GM23338 (cell line): Measurements from ENCODE around the gene DNAJC10. TPM values are rescaled to one million over a fixed set of nuclear protein-coding genes. Genes with fewer than 3 reads are reported as not detected.

Experiments
- ATAC-seq: fragments of 200-7000 bp; cut with Tn5 transposase; 3 replicates; pipeline ENCODE4 v1.9.1; 2020
- DNase-seq: peaks from one replicate; pipeline ENCODE4 v3.0.0-alpha.2; 2015; ENCODE audit warnings: low spot score
- H2AFZ ChIP-seq: fragments of 200-600 bp; sonication (generic); 2 replicates; pipeline ENCODE4 v1.8.0; 2016; ENCODE audit warnings: antibody characterized with exemption, mild to moderate bottlenecking, moderate library complexity
- H3F3A ChIP-seq: fragments of 200-600 bp; sonication (generic); replicated peaks from 2 replicates; pipeline ENCODE4 v1.8.0; 2017; ENCODE audit warnings: antibody characterized with exemption, mixed run types, low read depth
- H3K27ac ChIP-seq: fragments of 200-600 bp; sonication (generic); 2 replicates; pipeline ENCODE4 v1.6.1; 2016; ENCODE audit warnings: low read depth
- H3K27me3 ChIP-seq: fragments of 200-600 bp; sonication (generic); 2 replicates; pipeline ENCODE4 v1.8.0; 2016; ENCODE audit warnings: mild to moderate bottlenecking, mixed run types, moderate library complexity; ENCODE audit not compliant: insufficient read depth
- H3K36me3 ChIP-seq: fragments of 200-600 bp; sonication (generic); 2 replicates; pipeline ENCODE4 v1.8.0; 2016; ENCODE audit warnings: mild to moderate bottlenecking; ENCODE audit not compliant: insufficient read depth
- H3K4me1 ChIP-seq: fragments of 200-600 bp; sonication (generic); 2 replicates; pipeline ENCODE4 v1.8.0; 2016; ENCODE audit warnings: mild to moderate bottlenecking, moderate library complexity; ENCODE audit not compliant: insufficient read depth
- H3K4me2 ChIP-seq: fragments of 200-600 bp; sonication (generic); 2 replicates; pipeline ENCODE4 v1.7.1; 2017; ENCODE audit warnings: mixed run types
- H3K4me3 ChIP-seq: fragments of 200-600 bp; sonication (generic); 2 replicates; pipeline ENCODE4 v1.6.1; 2016; ENCODE audit warnings: mixed run types
- H3K79me2 ChIP-seq: fragments of 200-600 bp; sonication (generic); replicated peaks from 2 replicates; pipeline ENCODE4 v1.8.0; 2017; ENCODE audit warnings: mild to moderate bottlenecking; ENCODE audit not compliant: insufficient read depth
- H3K9me2 ChIP-seq: fragments of 200-600 bp; sonication (generic); 2 replicates; pipeline ENCODE4 v1.8.0; 2017; ENCODE audit not compliant: insufficient read depth
- H4K20me1 ChIP-seq: fragments of 200-600 bp; sonication (generic); replicated peaks from 2 replicates; pipeline ENCODE4 v1.8.0; 2017; ENCODE audit warnings: mild to moderate bottlenecking; ENCODE audit not compliant: insufficient read depth
- H3K27ac Mint-ChIP-seq: 2 replicates; pipeline ENCODE4 v1.8.0; 2020; ENCODE audit warnings: inconsistent platforms, mild to moderate bottlenecking, moderate library complexity, mixed read lengths
- H3K27me3 Mint-ChIP-seq: 3 replicates; pipeline ENCODE4 v1.8.0; 2022; ENCODE audit warnings: low read depth, mild to moderate bottlenecking, moderate library complexity, mixed read lengths, inconsistent platforms; ENCODE audit not compliant: insufficient read depth, poor library complexity
- H3K36me3 Mint-ChIP-seq: 3 replicates; pipeline ENCODE4 v1.8.0; 2021; ENCODE audit warnings: low read depth, mild to moderate bottlenecking, inconsistent platforms, moderate library complexity, mixed read lengths
- H3K4me1 Mint-ChIP-seq: 3 replicates; pipeline ENCODE4 v1.8.0; 2020; ENCODE audit warnings: mild to moderate bottlenecking, inconsistent platforms, mixed read lengths
- H3K4me3 Mint-ChIP-seq: 3 replicates; pipeline ENCODE4 v1.8.0; 2021; ENCODE audit warnings: moderate library complexity, mild to moderate bottlenecking, inconsistent platforms, mixed read lengths
- H3K9me3 Mint-ChIP-seq: 3 replicates; pipeline ENCODE4 v1.8.0; 2020; ENCODE audit warnings: moderate library complexity, mild to moderate bottlenecking, inconsistent platforms, mixed read lengths
- CREB1 ChIP-seq: fragments of 250-450 bp; sonication (Bioruptor Pico); IDR thresholded peaks from 2 replicates; pipeline ENCODE4 v1.5.0; 2020; ENCODE audit warnings: low read depth, mild to moderate bottlenecking, moderate library complexity
- CTCF ChIP-seq, 2 experiments: fragments of 200-600 bp in 1 of 2; sonication (generic) in 1 of 2; conservative IDR thresholded peaks; 2 replicates each; pipeline versions ENCODE4 v1.5.1 to v1.6.1; 2016 to 2017; ENCODE audit warnings: antibody characterized with exemption in 2 of 2, low read depth in 2 of 2, mild to moderate bottlenecking in 2 of 2, moderate library complexity in 1 of 2
- EZH2 ChIP-seq: fragments of 200-600 bp; sonication (generic); IDR thresholded peaks from one replicate; pipeline ENCODE4 v1.8.0; 2017; ENCODE audit warnings: antibody characterized with exemption, mild to moderate bottlenecking, low read depth; ENCODE audit not compliant: unreplicated experiment
- NANOG ChIP-seq: IDR thresholded peaks from 2 replicates; pipeline ENCODE4 v1.6.1; 2016; ENCODE audit warnings: antibody characterized with exemption, borderline replicate concordance
- STAT1 ChIP-seq: IDR thresholded peaks from one replicate; pipeline ENCODE4 v1.6.1; 2016; ENCODE audit warnings: antibody characterized with exemption; ENCODE audit not compliant: unreplicated experiment
- ZNF331 ChIP-seq: fragments of 250-450 bp; sonication (Bioruptor Pico); IDR thresholded peaks from 2 replicates; pipeline ENCODE4 v1.5.0; 2020; ENCODE audit warnings: low read depth, mild to moderate bottlenecking, moderate library complexity
- ZNF462 ChIP-seq: fragments of 250-450 bp; sonication (Bioruptor Pico); IDR thresholded peaks from 2 replicates; pipeline ENCODE4 v1.5.0; 2020; ENCODE audit warnings: mild to moderate bottlenecking, moderate library complexity
- polyA plus RNA-seq: library from polyadenylated mRNA; unstranded; fragments of >200 nt; fragmentation: Nextera tagmentation; extraction: Ambion mirVana; gene quantifications from 2 replicates; pipeline ENCODE4 v1.2.1, GENCODE V29; 2016
- total RNA-seq: library from RNA; depleted of rRNA; stranded (reverse); fragments of >200 nt; shearing (Covaris generic); gene quantifications from 2 replicates; pipeline ENCODE4 v1.2.3, GENCODE V29; 2014

DNAJC10 gene
- total and polyA plus RNA-seq, 2 experiments from 2014 or later: 41.9 to 83.1 TPM

DNA sequence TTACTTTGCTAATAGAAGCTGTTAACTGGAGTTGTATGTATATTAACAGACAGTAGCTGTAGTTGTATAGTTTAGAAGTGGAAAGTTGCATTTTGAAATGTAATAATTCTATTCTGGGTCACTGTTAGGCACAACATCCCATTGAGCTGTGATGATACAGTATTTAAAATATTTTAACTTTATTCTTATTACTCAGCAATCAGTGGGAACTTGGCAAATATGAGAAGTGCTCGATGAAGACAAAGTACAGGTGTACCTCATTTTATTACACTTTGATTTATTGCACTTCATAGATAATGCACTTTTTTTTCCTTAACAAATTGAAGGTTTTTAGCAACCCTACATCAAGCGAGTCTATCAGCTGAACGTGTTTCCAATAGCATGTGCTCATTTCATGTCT lies 8.6 kb downstream of the DNAJC10 start (continued):
- TF ChIP-seq ZNF462 (CRISPR knock-in tag) (no peak), CTCF (conservative IDR thresholded peaks at IDR 0.05; ENCODE audit: low read depth in 2 of 2) (no peak), CREB1 (CRISPR knock-in tag) (no peak), NANOG (no peak), STAT1 (no peak), EZH2 (no peak)

GRCh38 chr2:182726473-182726872 lies 10.4 kb downstream of the DNAJC10 start:
- no peak overlapping the region for H3K27ac Mint-ChIP-seq
- peaks cover 42% of the 10 kb centered on the region for H3K36me3 Mint-ChIP-seq
- no peaks in the 10 kb centered on the region for H3K4me1 Mint-ChIP-seq
- TF ChIP-seq ZNF462 (CRISPR knock-in tag) (no peak), ZNF331 (CRISPR knock-in tag) (no peak)

More at GRCh38 chr2:182726473-182726872, 10.4 kb downstream of the DNAJC10 start:
- Histone ChIP-seq H3K4me3 (no peak overlapping the region), H3K9me2 (no peaks in the 10 kb centered on the region), H3K79me2 (no peaks in the 10 kb centered on the region), H3K27me3 (no peaks in the 10 kb centered on the region), H3K27ac (no peak overlapping the region), H2AFZ (no peak overlapping the region), H3K4me1 (no peaks in the 10 kb centered on the region), H3K36me3 (peaks cover 12% of the 10 kb centered on the region), H3K4me2 (no peak overlapping the region), H4K20me1 (no peaks in the 10 kb centered on the region; the same call in 1 of the 2 replicates), H3F3A (no peaks in the 10 kb centered on the region)
- DNase-seq (no peak), ATAC-seq (no peak)
- no peaks in the 10 kb centered on the region for H3K27me3 Mint-ChIP-seq
- no peaks in the 10 kb centered on the region for H3K9me3 Mint-ChIP-seq
- H3K4me3 Mint-ChIP-seq: no peak overlapping the region
